GM08714 (cell line): ENCODE measurements around the gene ALKBH5.

ENCODE experiments used
- H3K4me3 ChIP-seq: fragments of 200-500 bp; sonication (Bioruptor generic); 2 replicates; pipeline ENCODE4 v1.5.1; 2014; ENCODE audit warnings: mild to moderate bottlenecking, low read length, inconsistent platforms
- ZNF274 ChIP-seq: IDR thresholded peaks from 2 replicates; pipeline ENCODE4 v1.6.1; 2012; ENCODE audit warnings: mild to moderate bottlenecking, low read depth, low read length

The ALKBH5 gene

DNA sequence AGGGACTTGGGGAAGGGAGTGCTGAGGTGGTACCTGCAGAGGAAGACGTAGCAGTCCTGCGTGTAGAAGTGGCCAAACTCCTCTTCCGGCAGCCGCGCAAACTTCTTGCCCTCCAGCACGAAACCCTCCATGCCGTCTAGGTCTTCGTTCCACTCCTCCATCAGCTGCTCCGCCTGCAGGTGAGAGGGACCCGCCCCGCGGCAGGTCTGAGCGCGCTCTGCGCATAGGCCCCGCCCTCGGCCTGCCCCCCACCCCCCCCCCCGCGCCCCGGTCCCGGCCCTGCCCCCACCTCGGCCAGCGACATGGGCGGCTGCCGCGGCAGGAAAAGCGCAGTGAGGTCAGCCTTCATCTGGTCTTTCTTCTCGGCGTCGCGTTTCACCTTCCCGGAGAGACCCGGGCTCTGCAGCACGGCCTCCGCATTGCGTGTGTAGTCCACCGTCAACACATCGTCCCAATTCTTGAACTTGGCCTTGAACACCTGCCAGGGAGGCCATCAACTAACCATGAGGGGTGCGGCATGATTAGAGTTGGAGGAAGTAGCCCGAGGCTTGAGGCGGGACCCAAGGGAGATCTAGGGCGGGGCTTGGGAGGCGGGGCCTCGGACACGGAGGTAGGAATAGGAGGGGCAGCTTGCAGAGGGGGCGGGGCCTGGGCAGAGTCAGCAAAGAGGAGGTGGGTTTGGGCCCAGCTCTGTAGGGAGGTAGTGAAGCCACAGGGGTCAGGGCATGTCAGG, 63.4 kb downstream of the ALKBH5 start:
- H3K4me3 ChIP-seq = no peak overlapping the region
- no peak for TF ChIP-seq ZNF274

DNA sequence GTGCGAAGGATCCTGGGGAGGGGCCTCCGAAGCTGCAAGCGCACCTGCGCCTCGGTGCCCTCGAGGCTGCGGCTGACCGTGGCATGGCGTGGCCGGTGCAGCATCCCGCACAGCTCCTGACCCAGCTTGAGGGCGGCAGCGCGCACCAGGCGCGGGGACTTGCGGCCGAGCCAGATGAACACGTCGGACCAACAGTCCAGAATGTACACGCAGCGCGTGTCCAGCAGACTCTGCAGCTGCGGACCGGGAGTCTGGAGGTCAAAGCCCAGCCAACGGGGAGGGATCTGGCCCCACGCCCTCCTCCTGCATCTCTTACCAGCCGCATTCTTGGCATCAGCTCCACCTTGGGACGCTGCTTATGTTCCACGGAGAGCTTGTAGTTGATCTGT, 64.0 kb downstream of the ALKBH5 start:
- H3K4me3 ChIP-seq = no peak overlapping the region
- TF ChIP-seq ZNF274 = no peak

DNA sequence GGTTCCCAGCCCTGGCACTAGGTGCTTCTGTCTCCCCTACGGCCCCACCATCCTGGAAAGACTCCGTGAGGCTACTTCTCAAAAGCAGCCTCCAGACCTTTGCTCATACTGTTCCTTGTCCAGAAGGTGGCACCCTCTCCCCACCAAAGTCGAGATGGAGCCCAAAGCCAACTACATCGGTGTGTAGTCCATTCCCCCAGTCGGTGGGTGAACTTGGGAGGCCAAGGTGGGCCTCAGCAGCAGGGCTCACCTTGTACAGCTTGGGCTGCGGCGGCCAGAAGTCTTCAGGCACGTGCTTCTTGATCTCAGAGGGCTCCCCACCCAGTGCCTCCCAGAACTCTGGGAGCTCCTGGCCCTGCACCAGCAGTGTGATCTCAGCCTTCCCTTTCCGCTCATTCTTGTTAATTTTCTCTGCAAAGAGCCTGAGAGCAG, 64.7 kb downstream of the ALKBH5 start:
- TF ChIP-seq ZNF274 = no peak
- no peak overlapping the region for H3K4me3 ChIP-seq

DNA sequence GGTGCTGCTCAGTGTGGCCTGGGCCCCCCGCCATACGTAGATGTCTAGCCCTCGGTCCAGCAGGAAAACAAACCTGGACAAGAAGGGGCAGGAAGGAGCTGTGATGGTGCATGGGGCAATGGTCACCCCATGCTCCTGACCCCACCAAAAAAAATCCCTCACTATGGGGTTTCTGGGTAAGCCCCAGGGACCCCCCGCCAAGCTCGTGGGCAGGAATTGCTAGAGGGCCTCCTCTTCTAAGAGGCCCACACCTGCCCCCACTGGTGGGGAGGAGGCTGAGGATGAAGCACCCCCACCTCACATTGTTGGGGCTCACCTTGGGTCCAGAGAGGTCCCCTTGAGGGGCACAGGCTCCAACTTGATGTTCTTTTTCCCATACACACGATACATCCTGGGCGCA, 65.2 kb downstream of the ALKBH5 start:
- TF ChIP-seq ZNF274 = no peak

DNA sequence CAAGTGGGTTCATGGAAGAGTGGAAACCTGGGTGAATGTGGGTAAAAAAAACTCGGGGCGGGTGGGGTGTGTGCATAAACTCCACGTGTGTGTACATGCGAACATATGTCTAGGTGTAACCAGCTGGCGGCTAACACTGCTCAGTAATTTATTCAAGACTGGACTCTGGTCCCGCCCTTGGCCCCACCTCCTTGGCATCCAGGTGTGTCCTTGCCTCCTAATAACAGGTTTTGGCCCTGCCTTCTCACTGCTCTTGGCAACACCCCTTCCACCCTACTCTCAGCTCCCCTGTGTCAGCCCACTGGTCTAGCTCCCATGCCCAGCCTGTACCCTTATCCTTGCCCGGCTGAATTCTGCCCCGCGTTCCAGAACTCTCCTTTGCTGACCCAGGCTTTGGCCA, 66.6 kb downstream of the ALKBH5 start:
- no peak for TF ChIP-seq ZNF274
- H3K4me3 ChIP-seq = no peak overlapping the region

More for the DNA sequence above, 65.2 kb downstream of the ALKBH5 start:
- no peak overlapping the region for H3K4me3 ChIP-seq

DNA sequence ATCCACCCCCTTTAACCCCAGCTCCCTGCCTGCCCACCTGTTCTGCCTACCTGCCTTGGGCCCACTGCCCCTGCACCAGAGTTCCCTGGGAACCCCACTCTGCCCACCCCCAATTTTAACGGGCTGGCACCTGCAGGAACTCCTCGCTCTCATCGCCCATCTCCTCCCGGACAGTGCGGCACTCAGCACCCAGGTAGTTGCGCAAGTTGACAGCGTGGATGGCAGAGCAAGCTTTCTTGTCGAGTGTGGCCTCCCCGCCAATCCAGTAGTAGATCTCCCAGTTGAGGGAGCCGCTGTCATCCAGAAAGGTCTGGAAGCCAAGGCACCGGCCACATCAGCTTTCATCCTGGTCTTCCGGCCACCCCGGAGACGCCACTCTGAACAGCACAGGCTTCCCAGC, 67.1 kb downstream of the ALKBH5 start:
- TF ChIP-seq ZNF274 = no peak
- H3K4me3 ChIP-seq = no peak overlapping the region

DNA sequence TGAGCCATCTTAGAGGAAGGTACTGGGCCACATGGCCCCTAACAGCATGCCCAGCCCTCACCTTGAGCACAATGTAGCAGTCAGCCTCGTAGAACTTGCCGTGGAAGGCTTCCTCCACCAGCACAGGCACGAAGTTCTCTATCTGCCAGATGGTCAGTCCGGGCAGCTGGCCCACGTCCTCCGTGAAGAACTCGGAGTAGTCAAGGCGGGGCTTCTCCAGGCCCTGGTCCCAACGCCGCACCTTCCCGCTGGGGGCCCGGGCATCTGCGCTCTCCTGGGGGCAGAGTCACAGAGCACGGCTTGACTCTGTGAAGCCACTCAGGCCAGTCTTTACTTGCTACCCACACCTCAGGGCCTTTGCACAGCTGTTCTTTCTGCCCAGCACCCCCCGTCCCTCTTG, 67.6 kb downstream of the ALKBH5 start:
- H3K4me3 ChIP-seq = no peak overlapping the region
- TF ChIP-seq ZNF274 = no peak

DNA sequence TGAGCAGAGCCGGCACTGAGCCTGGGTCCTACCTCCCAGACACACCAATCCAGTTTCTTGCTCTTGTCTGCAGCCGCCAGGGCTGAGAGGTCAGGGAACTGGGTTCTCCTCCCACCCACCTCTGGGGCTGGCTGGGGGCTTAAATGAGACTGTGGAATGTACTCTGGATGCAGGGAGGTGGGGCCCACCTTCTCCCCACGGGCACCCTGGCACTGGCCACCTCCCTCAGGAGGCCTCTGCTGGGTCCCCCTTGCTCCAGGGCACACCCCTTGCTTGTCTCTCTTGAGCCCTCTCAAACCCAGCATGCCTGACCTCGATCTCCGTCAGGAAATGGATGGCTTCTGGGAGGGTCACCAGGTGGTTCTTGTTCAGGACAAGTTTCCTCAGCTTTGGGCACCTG, 68.5 kb downstream of the ALKBH5 start:
- TF ChIP-seq ZNF274 = no peak
- no peak overlapping the region for H3K4me3 ChIP-seq

DNA sequence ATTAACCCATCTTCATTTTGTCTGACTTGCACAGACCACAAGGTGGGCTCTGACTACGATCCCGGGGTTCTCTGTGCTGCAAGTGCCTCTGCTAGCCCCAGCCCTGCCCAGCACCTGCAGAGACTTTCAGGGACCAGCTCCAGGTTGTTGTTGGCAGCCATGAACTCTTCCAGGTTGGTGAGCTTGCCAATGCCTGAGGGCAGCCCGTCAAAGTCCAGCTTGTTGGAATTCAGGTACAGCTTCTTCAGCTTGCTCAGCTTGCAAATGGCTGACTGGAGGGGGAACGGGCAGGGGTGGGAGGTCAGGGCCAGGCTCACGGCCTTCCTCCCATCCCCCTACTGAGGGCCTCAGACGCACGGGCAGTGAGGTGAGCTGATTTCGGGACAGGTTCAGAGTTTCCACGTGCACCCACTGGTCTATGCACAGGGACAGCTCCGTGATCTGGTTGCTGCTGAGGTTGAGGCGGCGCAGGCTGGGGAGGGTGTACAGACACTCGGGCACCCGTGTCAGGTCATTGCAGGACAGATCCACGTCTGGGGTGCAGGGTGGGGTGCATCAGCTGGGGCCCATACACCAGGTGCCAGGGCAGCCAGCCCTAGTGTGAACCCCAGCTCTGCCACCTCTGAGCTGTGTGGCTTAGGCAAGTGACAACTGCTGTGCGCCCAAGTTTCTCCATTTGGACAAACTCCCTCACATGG, 69.7 kb downstream of the ALKBH5 start:
- H3K4me3 ChIP-seq = no peak overlapping the region
- TF ChIP-seq ZNF274 = no peak

DNA sequence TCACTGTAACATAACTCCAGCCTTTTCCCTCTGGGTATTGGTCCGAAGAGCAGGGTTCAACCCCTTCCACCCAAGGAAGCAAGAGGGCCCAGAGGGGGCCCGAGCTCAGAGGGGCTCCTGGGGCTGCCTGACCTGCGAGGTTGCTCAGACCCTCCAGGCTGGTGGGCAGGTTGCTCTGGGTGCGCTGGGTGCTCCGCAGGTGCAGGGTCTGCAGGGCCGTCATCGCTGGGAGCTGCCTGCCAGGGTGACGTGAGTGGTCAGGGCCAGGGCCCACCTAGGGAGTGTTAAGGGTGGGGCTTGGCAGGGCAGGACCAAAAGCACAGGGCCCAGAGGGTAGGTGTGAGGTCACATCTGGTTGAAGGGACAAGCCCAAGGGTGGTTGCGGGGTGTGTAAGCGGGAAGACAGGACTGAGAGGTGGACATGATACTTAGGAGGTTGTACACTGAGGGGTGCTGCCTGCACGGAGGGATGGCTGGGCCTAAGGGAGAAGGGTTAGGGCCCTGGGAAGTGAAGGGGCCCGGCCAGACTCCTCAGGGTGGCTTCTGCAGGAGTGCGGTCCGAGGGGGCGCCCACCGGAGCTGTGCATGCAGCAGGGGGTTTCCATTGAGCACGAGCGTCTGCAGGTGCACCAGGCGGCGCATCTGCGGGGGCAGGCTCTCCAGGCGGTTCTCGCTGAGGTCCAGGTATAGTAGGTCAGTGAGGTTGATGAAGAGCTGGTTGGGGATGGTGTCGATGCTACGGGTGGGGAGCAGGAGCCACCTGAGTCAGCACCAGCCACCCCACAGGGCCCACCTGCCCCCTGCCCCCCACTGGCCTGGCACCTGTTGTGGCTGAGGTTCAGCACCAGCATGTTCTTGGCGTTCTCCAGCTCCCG, 70.6 kb downstream of the ALKBH5 start:
- no peak for TF ChIP-seq ZNF274

DNA sequence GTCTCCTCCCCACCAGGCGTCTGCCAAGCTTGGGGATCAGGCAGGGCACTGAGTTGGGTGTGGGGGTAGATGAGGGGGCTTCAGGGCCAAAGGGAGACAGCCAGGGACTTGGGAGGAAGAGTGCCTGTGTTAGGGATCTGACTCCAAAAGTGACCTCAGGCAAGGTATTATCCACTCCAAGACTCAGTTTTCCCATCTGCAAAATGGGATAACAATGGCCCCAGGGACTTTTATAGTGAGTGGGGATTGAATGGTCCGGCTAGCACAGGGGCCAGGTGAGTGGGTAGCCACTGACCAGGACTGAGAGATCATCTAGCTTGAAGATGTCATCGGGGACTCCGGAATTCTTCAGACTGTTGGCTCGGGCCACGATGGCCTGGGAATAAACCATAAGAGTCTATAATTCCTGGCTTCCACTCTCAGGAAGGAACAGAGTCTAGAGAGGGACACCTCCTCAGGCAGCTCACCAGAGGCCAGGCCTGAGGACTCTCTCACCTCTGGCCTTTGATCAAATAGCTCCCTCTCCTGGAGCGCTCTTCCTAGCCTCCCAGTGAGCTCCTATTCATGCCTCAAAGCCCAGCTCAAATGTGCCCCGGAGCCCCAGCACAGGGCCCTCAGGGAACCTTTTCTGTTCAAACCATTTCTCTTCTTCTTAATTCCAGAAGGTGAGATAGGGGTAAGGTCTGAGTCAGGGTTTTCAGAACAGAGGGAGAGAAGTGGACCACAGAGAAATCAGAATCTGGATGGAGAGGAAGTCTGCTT, 71.4 kb downstream of the ALKBH5 start:
- TF ChIP-seq ZNF274 = no peak

More for the DNA sequence above, 70.6 kb downstream of the ALKBH5 start:
- no peak overlapping the region for H3K4me3 ChIP-seq

DNA sequence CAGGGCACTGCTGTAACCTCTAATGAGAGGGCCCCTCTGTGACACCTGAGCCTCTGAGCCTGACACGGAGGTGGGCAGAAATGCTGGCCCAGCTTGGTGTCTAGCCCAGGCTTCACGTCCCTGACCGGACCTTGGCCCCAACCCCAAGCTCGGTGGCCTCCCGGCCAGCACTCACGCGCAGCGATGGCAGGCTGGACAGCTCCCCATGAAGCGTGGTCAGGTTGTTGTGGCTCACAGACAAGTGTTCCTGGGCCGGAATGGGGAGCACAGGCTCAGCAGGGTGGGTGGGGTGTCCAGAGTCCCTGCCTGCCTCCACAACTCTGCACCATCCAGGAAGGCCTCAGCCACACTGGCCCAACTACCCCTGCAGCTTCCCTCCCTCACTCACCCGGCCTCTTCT, 72.7 kb downstream of the ALKBH5 start:
- TF ChIP-seq ZNF274 = no peak
- no peak overlapping the region for H3K4me3 ChIP-seq

More for the DNA sequence above, 71.4 kb downstream of the ALKBH5 start:
- H3K4me3 ChIP-seq = no peak overlapping the region

DNA sequence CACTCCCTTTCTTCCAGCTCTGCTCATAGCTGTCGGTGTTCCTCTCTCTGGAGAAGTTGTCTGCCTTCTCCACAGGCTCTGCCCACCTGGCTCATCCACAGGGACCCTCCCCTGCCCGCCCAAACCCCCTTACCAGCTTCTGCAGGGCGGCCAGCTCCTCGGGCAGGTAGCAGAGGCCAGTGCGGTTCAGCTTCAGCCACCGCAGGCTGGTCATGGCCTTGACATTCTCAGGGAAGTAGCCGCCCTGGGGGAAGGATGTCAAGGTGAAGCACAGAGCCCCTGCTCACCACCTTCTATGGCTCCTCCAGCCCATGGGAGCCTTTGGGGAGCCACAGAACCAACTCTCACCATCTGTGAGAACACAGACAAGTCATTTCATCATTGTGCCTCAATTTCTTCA, 73.1 kb downstream of the ALKBH5 start:
- H3K4me3 ChIP-seq = no peak overlapping the region

More for the DNA sequence above, 73.1 kb downstream of the ALKBH5 start:
- TF ChIP-seq ZNF274 = no peak
